HEK293T (cell line): ENCODE data around the gene SNTG2.

ENCODE experiments used
- CTCF ChIA-PET: fragments of 350-600 bp; formaldehyde crosslinking; extraction: SDS; loops from one replicate; lab custom pipeline; 2021; ENCODE audit warnings: antibody characterized with exemption, inconsistent platforms; lab: Yijun Ruan, JAX
- POLR2A ChIA-PET: fragments of 350-600 bp; formaldehyde crosslinking; extraction: SDS; loops from one replicate; lab custom pipeline; 2020; ENCODE audit warnings: antibody characterized with exemption, inconsistent platforms; lab: Yijun Ruan, JAX
- DNase-seq: peaks from one replicate; pipeline ENCODE4 v3.0.0; 2012; ENCODE audit warnings: mixed read lengths; ENCODE audit errors: extremely low spot score
- ARNT ChIP-seq: fragments of 450-650 bp; IDR thresholded peaks from 2 replicates; pipeline ENCODE4 v1.6.1; 2017; ENCODE audit warnings: mild to moderate bottlenecking
- BHLHE40 ChIP-seq: fragments of 450-650 bp; IDR thresholded peaks from 2 replicates; pipeline ENCODE4 v1.6.1; 2016; ENCODE audit warnings: mild to moderate bottlenecking, moderate library complexity, borderline replicate concordance
- CTBP1 ChIP-seq: fragments of 450-650 bp; IDR thresholded peaks from 2 replicates; pipeline ENCODE4 v1.6.1; 2016; ENCODE audit warnings: borderline replicate concordance
- ELF4 ChIP-seq: fragments of 450-650 bp; IDR thresholded peaks from 2 replicates; pipeline ENCODE4 v1.6.1; 2017; ENCODE audit warnings: antibody characterized with exemption
- FOXA1 ChIP-seq: fragments of 450-650 bp; IDR thresholded peaks from 2 replicates; pipeline ENCODE4 v1.6.1; 2016; ENCODE audit warnings: mild to moderate bottlenecking
- FOXK2 ChIP-seq: fragments of 450-650 bp; IDR thresholded peaks from 2 replicates; pipeline ENCODE4 v1.6.1; 2016; ENCODE audit warnings: mild to moderate bottlenecking
- FOXM1 ChIP-seq: fragments of 450-650 bp; IDR thresholded peaks from 2 replicates; pipeline ENCODE4 v1.6.1; 2017; ENCODE audit warnings: mild to moderate bottlenecking, borderline replicate concordance
- HDGF ChIP-seq: fragments of 450-650 bp; IDR thresholded peaks from 2 replicates; pipeline ENCODE4 v1.6.1; 2017; ENCODE audit warnings: antibody characterized with exemption, borderline replicate concordance
- L3MBTL2 ChIP-seq: fragments of 450-650 bp; conservative IDR thresholded peaks from 2 replicates; pipeline ENCODE4 v1.6.1; 2016; ENCODE audit warnings: mild to moderate bottlenecking
- LEF1 ChIP-seq: fragments of 450-650 bp; IDR thresholded peaks from 2 replicates; pipeline ENCODE4 v1.6.1; 2017; ENCODE audit warnings: mild to moderate bottlenecking, borderline replicate concordance
- NFRKB ChIP-seq: fragments of 450-650 bp; IDR thresholded peaks from 2 replicates; pipeline ENCODE4 v1.6.1; 2016; ENCODE audit warnings: mild to moderate bottlenecking, moderate library complexity
- SP1 ChIP-seq: fragments of 450-650 bp; IDR thresholded peaks from 2 replicates; pipeline ENCODE4 v1.6.1; 2017
- SUZ12 ChIP-seq: fragments of 450-650 bp; IDR thresholded peaks from 2 replicates; pipeline ENCODE4 v1.6.1; 2016; ENCODE audit warnings: mild to moderate bottlenecking
- TARDBP ChIP-seq: fragments of 450-650 bp; IDR thresholded peaks from 2 replicates; pipeline ENCODE4 v1.6.1; 2016
- ZNF384 ChIP-seq: fragments of 450-650 bp; IDR thresholded peaks from 2 replicates; pipeline ENCODE4 v1.6.1; 2016
- TF ChIP-seq, protein P1 (sequence below): fragments of 450-650 bp; IDR thresholded peaks from 2 replicates; pipeline ENCODE4 v1.6.1; 2016

The SNTG2 gene

DNA sequence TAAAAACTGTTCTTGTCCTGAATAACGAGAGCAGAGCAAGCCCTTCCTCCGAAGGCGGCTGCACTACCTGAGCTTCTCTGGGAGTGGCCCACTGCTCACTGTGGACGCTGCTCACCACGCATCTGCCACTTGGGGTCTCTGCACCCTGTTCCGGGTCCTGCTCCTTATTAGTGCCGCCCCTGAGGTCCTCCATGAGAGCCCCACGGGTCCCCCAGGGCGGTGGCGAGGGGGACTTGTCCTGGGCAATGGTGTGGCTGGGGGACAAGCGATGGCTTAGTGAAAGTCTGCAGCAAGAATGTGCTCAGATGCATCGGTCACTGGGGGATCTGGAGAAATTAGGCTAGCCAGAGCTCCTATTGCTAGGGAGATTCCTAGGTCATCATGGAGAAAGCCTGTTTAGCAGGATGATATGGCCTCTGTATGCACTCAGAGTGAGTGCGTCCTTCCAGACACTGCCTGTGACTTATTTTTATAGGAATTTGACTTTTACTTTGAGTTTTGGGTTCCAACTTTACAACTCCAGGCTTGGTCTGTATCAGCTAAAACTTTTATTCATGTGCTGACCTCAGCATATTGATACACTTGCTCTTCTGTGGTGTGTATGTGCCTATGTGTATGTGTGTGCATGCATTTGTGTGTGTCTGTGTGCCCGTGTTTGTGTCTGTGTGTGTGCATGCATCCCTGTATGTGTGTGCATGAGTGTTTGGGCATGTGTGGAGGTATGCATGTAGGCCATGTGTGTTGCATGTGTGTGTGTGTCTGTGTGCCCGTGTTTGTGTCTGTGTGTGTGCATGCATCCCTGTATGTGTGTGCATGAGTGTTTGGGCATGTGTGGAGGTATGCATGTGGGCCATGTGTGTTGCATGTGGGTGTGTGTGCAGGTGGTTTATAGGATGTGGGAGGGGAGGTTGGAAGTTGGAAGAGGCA lies 129.5 kb downstream of the SNTG2 start:
- TF ChIP-seq FOXK2 (no peak), CTBP1 (no peak), BHLHE40 (no peak), HDGF (no peak), FOXA1 (no peak), SUZ12 (no peak), TARDBP (no peak), ZNF384 (no peak), NFRKB (no peak), ARNT (no peak), ELF4 (no peak), LEF1 (no peak)
- TF ChIP-seq, protein P1, sequence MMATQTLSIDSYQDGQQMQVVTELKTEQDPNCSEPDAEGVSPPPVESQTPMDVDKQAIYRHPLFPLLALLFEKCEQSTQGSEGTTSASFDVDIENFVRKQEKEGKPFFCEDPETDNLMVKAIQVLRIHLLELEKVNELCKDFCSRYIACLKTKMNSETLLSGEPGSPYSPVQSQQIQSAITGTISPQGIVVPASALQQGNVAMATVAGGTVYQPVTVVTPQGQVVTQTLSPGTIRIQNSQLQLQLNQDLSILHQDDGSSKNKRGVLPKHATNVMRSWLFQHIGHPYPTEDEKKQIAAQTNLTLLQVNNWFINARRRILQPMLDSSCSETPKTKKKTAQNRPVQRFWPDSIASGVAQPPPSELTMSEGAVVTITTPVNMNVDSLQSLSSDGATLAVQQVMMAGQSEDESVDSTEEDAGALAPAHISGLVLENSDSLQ, result no peak
- POLR2A ChIA-PET, result no interaction called here
- CTCF ChIA-PET, result no interaction called here
- DNase-seq, result no peak

DNA sequence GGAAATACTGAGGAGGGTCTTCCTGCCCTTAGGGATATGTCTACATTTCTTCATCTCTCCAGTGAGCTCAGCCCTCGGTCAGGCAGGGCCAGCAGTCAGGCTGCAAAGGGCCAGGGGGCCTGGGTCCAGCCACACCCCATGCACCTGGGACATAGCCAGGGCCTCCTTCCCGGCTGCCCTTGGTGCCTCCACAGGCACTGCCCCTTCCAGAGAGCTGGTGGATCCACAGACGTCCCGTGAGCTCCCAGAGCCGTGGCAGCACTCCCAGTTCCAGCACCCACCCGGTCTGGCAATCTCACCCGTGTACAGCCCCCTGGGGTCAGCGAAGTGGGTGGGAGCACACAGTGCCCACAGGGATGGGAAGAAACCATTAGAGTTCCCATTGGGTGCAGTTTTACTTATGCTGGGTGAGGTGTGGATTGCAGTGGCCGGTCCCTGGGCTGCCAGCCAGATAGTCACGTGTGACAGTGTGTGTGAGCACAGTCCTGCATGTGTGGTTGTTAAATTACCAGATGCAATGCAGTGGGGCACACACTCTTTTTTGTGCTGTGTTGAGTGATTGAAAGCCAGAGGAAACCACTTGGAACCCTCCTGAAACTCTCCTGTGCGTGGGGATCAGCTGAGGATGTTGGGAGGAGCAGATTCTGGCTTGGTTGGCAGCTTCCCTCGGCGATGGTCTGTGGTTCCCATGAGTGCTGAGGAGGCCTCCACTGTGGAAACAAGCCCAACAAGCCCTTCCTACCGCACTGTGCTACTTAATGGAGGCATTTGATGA lies 131.0 kb downstream of the SNTG2 start:
- CTCF ChIA-PET, result no interaction called here
- POLR2A ChIA-PET, result no interaction called here
- DNase-seq, result no peak
- TF ChIP-seq L3MBTL2 (no peak), ELF4 (no peak), SUZ12 (no peak), ARNT (no peak), LEF1 (no peak), FOXA1 (no peak), FOXM1 (no peak), SP1 (no peak), CTBP1 (no peak), NFRKB (no peak), BHLHE40 (no peak), ZNF384 (no peak), HDGF (no peak), TARDBP (no peak), FOXK2 (no peak)
- TF ChIP-seq, protein P1, result no peak

DNA sequence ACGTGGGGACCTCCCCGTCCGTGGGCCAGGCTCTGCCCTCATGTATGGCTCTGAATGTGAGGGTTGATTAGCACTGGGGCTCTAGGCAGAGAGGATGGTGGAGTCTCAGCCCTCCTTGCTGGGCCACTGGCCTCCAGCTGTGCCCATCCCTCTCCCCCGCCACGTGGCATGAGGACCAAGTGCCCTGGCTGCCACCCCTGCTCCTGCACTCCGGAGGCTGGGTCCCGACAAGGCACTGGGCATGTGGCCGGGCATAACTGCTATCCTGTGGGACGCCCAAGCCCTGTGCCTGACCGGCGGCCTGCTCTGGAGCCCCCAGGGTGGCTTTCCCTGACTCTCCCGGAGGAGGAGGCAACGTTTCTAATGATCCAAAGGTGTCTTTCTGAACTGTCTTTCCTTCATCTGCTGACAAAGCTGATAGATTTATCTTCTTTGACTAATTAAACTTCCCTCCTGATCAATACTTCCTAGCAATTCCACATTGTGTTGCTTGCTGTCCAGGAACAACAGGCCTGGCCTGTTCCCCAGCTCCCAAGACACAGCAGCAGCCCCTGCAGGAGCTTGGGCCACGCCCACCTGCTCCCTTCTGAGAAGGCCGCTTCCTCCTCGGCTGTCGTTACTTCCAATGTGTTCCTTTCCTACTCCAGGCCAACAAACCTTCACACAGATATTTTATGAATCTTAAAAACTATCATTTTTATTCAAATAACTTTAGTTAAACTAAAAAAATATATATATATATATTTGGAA lies 132.0 kb downstream of the SNTG2 start:
- ChIA-PET POLR2A (no interaction called here), CTCF (no interaction called here)

DNA sequence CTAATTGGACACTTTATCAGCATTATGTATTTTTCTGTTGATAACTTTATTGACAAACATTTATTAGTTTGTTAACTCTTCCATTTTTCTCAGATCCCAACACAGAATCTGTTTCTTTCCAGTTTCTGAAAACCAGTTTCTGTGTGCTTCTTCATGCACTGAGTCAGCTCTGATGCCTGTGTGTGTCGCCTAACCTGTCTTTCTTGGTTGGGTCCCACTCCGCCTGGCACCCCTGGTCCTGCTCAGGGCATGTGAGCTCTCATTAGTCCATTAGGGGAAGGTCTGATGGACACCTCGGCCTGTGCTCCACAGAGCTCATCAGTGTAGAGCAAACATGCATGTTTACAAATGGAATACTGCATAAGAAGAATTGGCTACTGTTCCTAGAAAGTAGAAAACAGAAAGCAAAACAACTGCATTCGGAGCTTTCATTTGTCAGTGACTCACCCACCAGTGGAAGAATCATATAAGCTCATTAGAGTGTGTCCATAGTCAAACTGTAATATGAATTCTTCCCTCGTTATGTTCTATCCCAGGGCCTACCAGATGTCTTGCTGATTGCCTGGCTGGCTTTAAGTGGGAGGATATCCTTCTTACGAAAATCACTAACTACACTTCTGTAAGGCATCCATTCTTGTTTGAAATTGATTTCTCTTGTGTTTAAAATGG lies 137.7 kb downstream of the SNTG2 start:
- DNase-seq, result no peak
- ChIA-PET POLR2A (no interaction called here), CTCF (no interaction called here)
- no peak for TF ChIP-seq ZNF384
- no peak for TF ChIP-seq ARNT
- no peak for TF ChIP-seq FOXK2
- TF ChIP-seq HDGF, result no peak
- no peak for TF ChIP-seq TARDBP
- no peak for TF ChIP-seq BHLHE40
- no peak for TF ChIP-seq NFRKB

More for the DNA sequence above, 132.0 kb downstream of the SNTG2 start:
- TF ChIP-seq FOXM1, result no peak
- no peak for TF ChIP-seq SP1
- no peak for TF ChIP-seq ELF4
- TF ChIP-seq BHLHE40, result no peak
- TF ChIP-seq LEF1, result no peak
- TF ChIP-seq, protein P1, result no peak
- no peak for TF ChIP-seq TARDBP
- DNase-seq, result no peak

DNA sequence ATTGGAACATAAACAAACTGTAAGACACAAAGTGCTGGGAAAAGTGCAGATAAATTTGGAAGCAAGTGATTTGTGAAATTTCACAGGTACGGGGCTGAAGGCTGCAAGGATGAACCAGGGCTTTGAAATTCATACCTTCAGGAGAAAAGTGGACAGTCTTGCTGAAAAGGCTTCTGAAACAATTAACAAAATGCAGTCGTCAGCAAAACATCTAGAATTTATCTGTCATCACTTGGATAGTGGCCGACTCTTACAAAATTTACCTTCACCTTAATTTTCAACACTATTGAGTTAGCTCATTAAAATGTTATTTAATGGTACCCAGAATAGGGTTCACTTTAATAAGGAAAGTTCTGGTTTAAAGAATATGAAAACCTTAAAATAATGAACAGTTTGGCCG lies 138.3 kb downstream of the SNTG2 start:
- POLR2A ChIA-PET, result no interaction called here
- no peak for TF ChIP-seq FOXK2
- TF ChIP-seq FOXA1, result no peak
- no peak for TF ChIP-seq ZNF384
- TF ChIP-seq, protein P1, result no peak
- no peak for TF ChIP-seq FOXM1
- no peak for TF ChIP-seq L3MBTL2
- no peak for TF ChIP-seq LEF1
- no peak for TF ChIP-seq ELF4
- no peak for TF ChIP-seq CTBP1
- no peak for TF ChIP-seq SP1
- DNase-seq, result no peak
- CTCF ChIA-PET, result no interaction called here
